ENCODE data around the gene ALDH1L1.

DNA sequence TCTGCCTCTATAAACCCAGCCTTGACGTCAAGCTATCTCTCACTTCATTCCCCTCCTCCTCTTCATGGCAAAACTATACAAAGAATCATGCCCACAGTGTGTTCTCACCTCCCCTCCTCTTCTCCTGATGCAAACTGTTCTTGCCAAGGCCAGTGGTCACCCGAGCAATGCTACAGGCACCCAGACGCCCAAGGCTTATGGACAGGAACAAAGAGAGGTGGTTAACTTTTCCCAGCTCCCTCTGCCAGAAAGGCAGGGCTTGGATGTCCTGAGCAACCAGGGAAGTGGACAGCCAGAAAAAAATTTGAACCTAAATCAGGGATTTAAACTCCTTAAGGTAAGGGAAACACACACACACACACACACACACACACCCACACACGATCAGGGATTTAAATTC, 101.5 kb downstream of the ALDH1L1 start:
- TF ChIP-seq, protein P1, sequence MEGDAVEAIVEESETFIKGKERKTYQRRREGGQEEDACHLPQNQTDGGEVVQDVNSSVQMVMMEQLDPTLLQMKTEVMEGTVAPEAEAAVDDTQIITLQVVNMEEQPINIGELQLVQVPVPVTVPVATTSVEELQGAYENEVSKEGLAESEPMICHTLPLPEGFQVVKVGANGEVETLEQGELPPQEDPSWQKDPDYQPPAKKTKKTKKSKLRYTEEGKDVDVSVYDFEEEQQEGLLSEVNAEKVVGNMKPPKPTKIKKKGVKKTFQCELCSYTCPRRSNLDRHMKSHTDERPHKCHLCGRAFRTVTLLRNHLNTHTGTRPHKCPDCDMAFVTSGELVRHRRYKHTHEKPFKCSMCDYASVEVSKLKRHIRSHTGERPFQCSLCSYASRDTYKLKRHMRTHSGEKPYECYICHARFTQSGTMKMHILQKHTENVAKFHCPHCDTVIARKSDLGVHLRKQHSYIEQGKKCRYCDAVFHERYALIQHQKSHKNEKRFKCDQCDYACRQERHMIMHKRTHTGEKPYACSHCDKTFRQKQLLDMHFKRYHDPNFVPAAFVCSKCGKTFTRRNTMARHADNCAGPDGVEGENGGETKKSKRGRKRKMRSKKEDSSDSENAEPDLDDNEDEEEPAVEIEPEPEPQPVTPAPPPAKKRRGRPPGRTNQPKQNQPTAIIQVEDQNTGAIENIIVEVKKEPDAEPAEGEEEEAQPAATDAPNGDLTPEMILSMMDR (conservative IDR thresholded peaks at IDR 0.05) = no peak
- no peak for TF ChIP-seq EZH2 (IDR thresholded peaks at IDR 0.05; ENCODE audit: low read depth)
